Stimulated activated CD8-positive, alpha-beta memory T cell treated with anti-CD3 and anti-CD28 coated beads, Interleukin-12 subunit alpha, Interleukin-12 subunit beta, amount 100 ng/mL, for 4 hours (primary cell): ENCODE results near the gene LAMC1.

Experiments used
- DNase-seq: peaks from one replicate; pipeline ENCODE4 v3.0.0-alpha.2; 2020; ENCODE audit warnings: low read depth

Gene LAMC1

GRCh38 chr1:183105449-183105848 lies 82.2 kb downstream of the LAMC1 start:
- DNase-seq, result no peak

GRCh38 chr1:183106166-183106565 lies 82.9 kb downstream of the LAMC1 start:
- no peak for DNase-seq

- DNase-seq, result no peak
Observed at GRCh38 chr1:183106746-183107145, 83.5 kb downstream of the LAMC1 start.

GRCh38 chr1:183110326-183110880 lies 87.2 kb downstream of the LAMC1 start:
- no peak for DNase-seq

- no peak for DNase-seq
Observed at GRCh38 chr1:183114441-183114840, 91.2 kb downstream of the LAMC1 start.

GRCh38 chr1:183116416-183116815 lies 93.2 kb downstream of the LAMC1 start:
- no peak for DNase-seq

- DNase-seq, result no peak
Observed at GRCh38 chr1:183121609-183122008, 98.4 kb downstream of the LAMC1 start.

- DNase-seq, result no peak
Observed at GRCh38 chr1:183124259-183124658, 101.0 kb downstream of the LAMC1 start.

- no peak for DNase-seq
Observed at GRCh38 chr1:183125279-183125999, 102.2 kb downstream of the LAMC1 start.

GRCh38 chr1:183126000-183126366 lies 102.8 kb downstream of the LAMC1 start:
- no peak for DNase-seq

- no peak for DNase-seq
Observed at GRCh38 chr1:183126528-183126927, 103.3 kb downstream of the LAMC1 start.

GRCh38 chr1:183129921-183130690 lies 106.9 kb downstream of the LAMC1 start:
- DNase-seq, result no peak

- no peak for DNase-seq
Observed at GRCh38 chr1:183131166-183131565, 107.9 kb downstream of the LAMC1 start.

- DNase-seq, result no peak
Observed at GRCh38 chr1:183135336-183135735, 112.1 kb downstream of the LAMC1 start.

- no peak for DNase-seq
Observed at GRCh38 chr1:183137782-183138181, 114.6 kb downstream of the LAMC1 start.

GRCh38 chr1:183138301-183138700 lies 115.1 kb downstream of the LAMC1 start:
- DNase-seq, result no peak

GRCh38 chr1:183139281-183139942 lies 116.2 kb downstream of the LAMC1 start:
- no peak for DNase-seq

- DNase-seq, result no peak
Observed at GRCh38 chr1:183140633-183141032, 117.4 kb downstream of the LAMC1 start.

- DNase-seq, result no peak
Observed at GRCh38 chr1:183142171-183142570, 119.0 kb downstream of the LAMC1 start.

- no peak for DNase-seq
Observed at GRCh38 chr1:183143576-183144315, 120.5 kb downstream of the LAMC1 start.

GRCh38 chr1:183144752-183145151 lies 121.5 kb downstream of the LAMC1 start:
- DNase-seq, result no peak

GRCh38 chr1:183147735-183148134 lies 124.5 kb downstream of the LAMC1 start:
- DNase-seq, result no peak
